ENCODE measurements around the gene SYNE2. TPM values are rescaled to one million over a fixed set of nuclear protein-coding genes. Genes with fewer than 3 reads are reported as not detected.

Gene SYNE2
- total RNA-seq, 1 experiment from 2014 or later: 16.0 TPM

DNA sequence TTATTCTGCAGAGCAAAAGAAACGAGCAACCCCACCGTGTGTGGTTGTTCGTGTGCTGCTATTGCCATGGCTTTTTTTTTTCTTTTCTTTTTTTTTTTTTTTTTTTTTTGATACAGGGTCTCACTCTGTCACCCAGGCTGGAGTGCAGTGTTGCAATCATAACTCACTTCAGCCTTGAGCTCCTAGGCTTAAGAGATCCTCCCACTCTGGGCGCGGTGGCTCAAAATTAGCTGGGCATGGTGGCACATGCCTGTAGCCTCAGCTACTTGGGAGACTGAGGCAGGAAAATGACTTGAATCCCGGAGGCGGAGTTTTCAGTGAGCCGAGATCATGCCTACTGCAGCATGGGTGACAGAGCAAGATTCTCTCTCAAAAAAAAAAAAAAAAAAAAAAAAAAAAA lies 297.1 kb downstream of the SYNE2 start:
- no peaks in the 10 kb centered on the region for H4K20me1 ChIP-seq (ENCODE audit: low read length)
- no peak for ATAC-seq
- H3K27ac ChIP-seq (ENCODE audit: low read length): no peak overlapping the region
- no peaks in the 10 kb centered on the region for H3K4me1 ChIP-seq (ENCODE audit: insufficient read depth, low read length)
- H3K4me3 ChIP-seq (ENCODE audit: low read length): no peak overlapping the region
- intact Hi-C loops (cut with micrococcal nuclease): no loop called here
- H3K9me3 ChIP-seq (ENCODE audit: low read length): no peaks in the 10 kb centered on the region
- H3K27me3 ChIP-seq (ENCODE audit: low read length): no peaks in the 10 kb centered on the region
- TF ChIP-seq, protein P1, sequence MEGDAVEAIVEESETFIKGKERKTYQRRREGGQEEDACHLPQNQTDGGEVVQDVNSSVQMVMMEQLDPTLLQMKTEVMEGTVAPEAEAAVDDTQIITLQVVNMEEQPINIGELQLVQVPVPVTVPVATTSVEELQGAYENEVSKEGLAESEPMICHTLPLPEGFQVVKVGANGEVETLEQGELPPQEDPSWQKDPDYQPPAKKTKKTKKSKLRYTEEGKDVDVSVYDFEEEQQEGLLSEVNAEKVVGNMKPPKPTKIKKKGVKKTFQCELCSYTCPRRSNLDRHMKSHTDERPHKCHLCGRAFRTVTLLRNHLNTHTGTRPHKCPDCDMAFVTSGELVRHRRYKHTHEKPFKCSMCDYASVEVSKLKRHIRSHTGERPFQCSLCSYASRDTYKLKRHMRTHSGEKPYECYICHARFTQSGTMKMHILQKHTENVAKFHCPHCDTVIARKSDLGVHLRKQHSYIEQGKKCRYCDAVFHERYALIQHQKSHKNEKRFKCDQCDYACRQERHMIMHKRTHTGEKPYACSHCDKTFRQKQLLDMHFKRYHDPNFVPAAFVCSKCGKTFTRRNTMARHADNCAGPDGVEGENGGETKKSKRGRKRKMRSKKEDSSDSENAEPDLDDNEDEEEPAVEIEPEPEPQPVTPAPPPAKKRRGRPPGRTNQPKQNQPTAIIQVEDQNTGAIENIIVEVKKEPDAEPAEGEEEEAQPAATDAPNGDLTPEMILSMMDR (conservative IDR thresholded peaks at IDR 0.05; ENCODE audit: low read depth, low read length): no peak
- TF ChIP-seq EZH2phosphoT487 (IDR thresholded peaks at IDR 0.05; ENCODE audit: borderline replicate concordance, low read length) (no peak), EZH2 (IDR thresholded peaks at IDR 0.05; ENCODE audit: low read length, unreplicated experiment) (no peak)
- no peak overlapping the region for H3K4me2 ChIP-seq (ENCODE audit: low read length)
- ChIA-PET CTCF (interaction anchor here (0.6 kb wide), 1 partner anchor 12 kb away, joined by 3 read pairs; no protein-coding TSS in a partner anchor), POLR2A (ENCODE audit: unreplicated experiment) (interaction anchor here (0.7 kb wide), 1 partner anchor 195 kb away, joined by 5 read pairs; no protein-coding TSS in a partner anchor)
- H3K79me2 ChIP-seq (ENCODE audit: low read length): no peaks in the 10 kb centered on the region
- DNase-seq: no peak
- no peaks in the 10 kb centered on the region for H3F3A ChIP-seq (ENCODE audit: low read length, unreplicated experiment)
- H3K9me2 ChIP-seq (replicated peaks; ENCODE audit: low read length): no peaks in the 10 kb centered on the region
- H3K36me3 ChIP-seq (ENCODE audit: low read depth, low read length): no peaks in the 10 kb centered on the region
- no TSS peak for BruUV-seq (replicated peaks)
- no peak overlapping the region for H3K9ac ChIP-seq (ENCODE audit: low read length)
- H2AFZ ChIP-seq (ENCODE audit: low read length): no peak overlapping the region

DNA sequence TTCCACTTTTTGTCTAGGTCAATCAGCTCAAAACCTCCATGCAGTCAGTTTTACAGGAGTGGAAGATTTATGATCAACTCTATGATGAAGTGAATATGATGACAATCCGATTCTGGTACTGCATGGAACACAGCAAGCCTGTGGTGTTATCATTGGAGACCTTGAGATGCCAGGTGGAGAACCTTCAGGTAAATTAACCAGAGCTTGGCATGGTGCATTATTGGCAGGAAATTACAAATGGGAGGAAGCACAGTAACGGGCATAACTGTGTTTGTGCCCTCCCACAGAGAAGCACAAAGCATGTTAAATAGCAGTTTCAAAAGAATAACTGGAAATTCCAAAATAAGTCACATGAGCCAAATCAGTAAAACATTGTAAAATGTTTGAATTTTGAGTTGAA lies 305.8 kb downstream of the SYNE2 start:
- TF ChIP-seq EZH2 (IDR thresholded peaks at IDR 0.05; ENCODE audit: low read length, unreplicated experiment) (no peak), EZH2phosphoT487 (IDR thresholded peaks at IDR 0.05; ENCODE audit: borderline replicate concordance, low read length) (no peak)
- TF ChIP-seq, protein P1 (conservative IDR thresholded peaks at IDR 0.05; ENCODE audit: low read depth, low read length): no peak
- ATAC-seq (no peak), DNase-seq (no peak)
- Histone ChIP-seq H3K9ac (ENCODE audit: low read length) (no peak overlapping the region), H3K4me2 (ENCODE audit: low read length) (no peak overlapping the region), H3K79me2 (ENCODE audit: low read length) (no peaks in the 10 kb centered on the region), H4K20me1 (ENCODE audit: low read length) (no peaks in the 10 kb centered on the region), H2AFZ (ENCODE audit: low read length) (no peak overlapping the region), H3K4me1 (ENCODE audit: insufficient read depth, low read length) (no peaks in the 10 kb centered on the region), H3F3A (ENCODE audit: low read length, unreplicated experiment) (no peaks in the 10 kb centered on the region), H3K4me3 (ENCODE audit: low read length) (no peak overlapping the region), H3K36me3 (ENCODE audit: low read depth, low read length) (no peaks in the 10 kb centered on the region), H3K9me2 (replicated peaks; ENCODE audit: low read length) (no peaks in the 10 kb centered on the region), H3K27me3 (ENCODE audit: low read length) (no peaks in the 10 kb centered on the region), H3K9me3 (ENCODE audit: low read length) (no peaks in the 10 kb centered on the region), H3K27ac (ENCODE audit: low read length) (no peak overlapping the region)
- ChIA-PET CTCF (no interaction called here), POLR2A (ENCODE audit: unreplicated experiment) (no interaction called here)
- intact Hi-C loops (cut with micrococcal nuclease): no loop called here
- BruUV-seq (replicated peaks): no TSS peak

DNA sequence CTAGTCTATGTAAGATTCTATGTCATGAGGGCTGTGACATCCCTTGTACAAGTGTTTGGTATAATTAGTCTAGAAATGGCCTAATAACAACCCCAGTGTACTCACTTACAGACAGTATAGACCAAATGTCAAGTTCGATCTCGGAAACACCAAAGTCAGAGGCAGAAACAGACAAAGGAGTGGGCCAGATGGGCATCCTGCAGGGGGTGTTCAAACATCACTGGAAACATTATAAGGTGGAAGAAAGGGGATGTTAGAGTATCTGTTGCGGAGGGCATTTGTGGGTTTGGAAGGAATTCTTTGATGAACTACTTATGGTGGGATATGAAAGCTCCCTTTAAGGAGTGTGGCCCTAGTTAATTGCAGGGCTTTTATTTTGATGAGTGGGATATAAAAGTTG lies 306.8 kb downstream of the SYNE2 start:
- Histone ChIP-seq H3K9me3 (ENCODE audit: low read length) (no peaks in the 10 kb centered on the region), H3K4me3 (ENCODE audit: low read length) (no peak overlapping the region), H3K9me2 (replicated peaks; ENCODE audit: low read length) (no peaks in the 10 kb centered on the region), H3K27me3 (ENCODE audit: low read length) (no peaks in the 10 kb centered on the region), H3K36me3 (ENCODE audit: low read depth, low read length) (no peaks in the 10 kb centered on the region), H4K20me1 (ENCODE audit: low read length) (no peaks in the 10 kb centered on the region), H3F3A (ENCODE audit: low read length, unreplicated experiment) (no peaks in the 10 kb centered on the region), H3K4me2 (ENCODE audit: low read length) (no peak overlapping the region), H3K79me2 (ENCODE audit: low read length) (no peaks in the 10 kb centered on the region), H2AFZ (ENCODE audit: low read length) (no peak overlapping the region), H3K9ac (ENCODE audit: low read length) (no peak overlapping the region), H3K27ac (ENCODE audit: low read length) (no peak overlapping the region), H3K4me1 (ENCODE audit: insufficient read depth, low read length) (no peaks in the 10 kb centered on the region)
- ChIA-PET CTCF (no interaction called here), POLR2A (ENCODE audit: unreplicated experiment) (no interaction called here)
- BruUV-seq (replicated peaks): no TSS peak
- no peak for DNase-seq
- no peak for TF ChIP-seq EZH2phosphoT487 (IDR thresholded peaks at IDR 0.05; ENCODE audit: borderline replicate concordance, low read length)
- TF ChIP-seq, protein P1 (conservative IDR thresholded peaks at IDR 0.05; ENCODE audit: low read depth, low read length): 0 out of 2 replicates have a peak, but pooled peaks have one; percentile 16
- intact Hi-C loops (cut with micrococcal nuclease): no loop called here
- ATAC-seq: no peak

All from PC-3 (cell line).